Thoracic aorta endothelial cell (primary cell): ENCODE data around the gene NABP1. TPM values are rescaled to one million over a fixed set of nuclear protein-coding genes. Genes with fewer than 3 reads are reported as not detected.

ENCODE experiments used
- small RNA-seq: library from RNA; depleted of rRNA; stranded (forward); fragments of <200 nt; gene quantifications from one replicate; pipeline ENCODE3, GENCODE V24; 2012
- total RNA-seq: library from RNA; depleted of rRNA; stranded (reverse); fragments of >200 nt; gene quantifications from 2 replicates; pipeline ENCODE4 v1.2.3, GENCODE V29; 2012

NABP1 gene
- total RNA-seq, result 81.4 and 140 TPM in 2 replicates

GRCh38 chr2:191677646-191678436, at the start of gene NABP1:
NABP1 (plus strand) TSS chr2:191678136; CDS start chr2:191678615, 479 bp downstream.

Small RNA genes within 50 kb of the gene (small RNA-seq; reads per million reads assigned to genes)
- gene RF02271, result not detected

Other genes starting within 250 kb of the NABP1 start
- 163 and 168 TPM in 2 replicates for gene CAVIN2, start 169.0 kb downstream of the NABP1 start, total RNA-seq